Kidney epithelial cell (primary cell): ENCODE results near the gene PDE6C. TPM values are rescaled to one million over a fixed set of nuclear protein-coding genes. Genes with fewer than 3 reads are reported as not detected.

Experiments
- DNase-seq: peaks from one replicate; pipeline ENCODE4 v3.0.0-alpha.2; 2010; ENCODE audit warnings: low read depth
- H3K27me3 ChIP-seq: 2 replicates; pipeline ENCODE4 v1.6.0; 2011; ENCODE audit warnings: low read length; ENCODE audit not compliant: control insufficient read depth, insufficient read depth
- H3K36me3 ChIP-seq: 2 replicates; pipeline ENCODE4 v1.5.1; 2011; ENCODE audit warnings: low read length; ENCODE audit not compliant: control insufficient read depth, insufficient read depth
- H3K4me3 ChIP-seq: 2 replicates; pipeline ENCODE4 v1.5.1; 2011; ENCODE audit warnings: low read depth, mild to moderate bottlenecking, control low read depth, low read length
- total RNA-seq: library from RNA; depleted of rRNA; stranded (reverse); fragments of >200 nt; gene quantifications from 2 replicates; pipeline ENCODE4 v1.2.3, GENCODE V29; 2015
- TF ChIP-seq, protein P1 (sequence below): IDR thresholded peaks from 2 replicates; pipeline ENCODE4 v1.5.1; 2011; ENCODE audit warnings: mild to moderate bottlenecking, moderate library complexity, low read length, control low read depth, inconsistent platforms; ENCODE audit not compliant: insufficient read depth, poor library complexity, severe bottlenecking

PDE6C gene
- total RNA-seq, 1 donor from 2014 or later: not detected

DNA sequence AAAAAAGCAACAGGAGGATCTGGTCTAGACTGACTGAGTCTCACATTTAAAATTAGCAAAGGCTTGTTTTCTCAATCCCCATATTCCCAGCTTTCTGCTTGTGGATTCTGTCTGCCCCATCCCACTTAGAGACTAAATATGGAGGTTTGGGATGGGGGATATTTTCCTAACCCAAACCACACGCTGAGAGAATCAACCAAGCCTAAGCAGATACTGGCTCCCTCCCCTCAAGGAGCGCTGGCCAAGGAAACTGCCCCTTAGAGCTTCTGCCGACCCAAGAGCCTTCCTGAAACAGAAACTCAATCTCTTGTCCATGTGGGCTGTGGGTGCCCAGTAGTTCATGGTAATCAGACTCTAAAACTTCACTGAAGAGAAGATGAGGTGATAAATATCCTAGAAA, 42.0 kb upstream of the PDE6C start:
- TF ChIP-seq, protein P1, sequence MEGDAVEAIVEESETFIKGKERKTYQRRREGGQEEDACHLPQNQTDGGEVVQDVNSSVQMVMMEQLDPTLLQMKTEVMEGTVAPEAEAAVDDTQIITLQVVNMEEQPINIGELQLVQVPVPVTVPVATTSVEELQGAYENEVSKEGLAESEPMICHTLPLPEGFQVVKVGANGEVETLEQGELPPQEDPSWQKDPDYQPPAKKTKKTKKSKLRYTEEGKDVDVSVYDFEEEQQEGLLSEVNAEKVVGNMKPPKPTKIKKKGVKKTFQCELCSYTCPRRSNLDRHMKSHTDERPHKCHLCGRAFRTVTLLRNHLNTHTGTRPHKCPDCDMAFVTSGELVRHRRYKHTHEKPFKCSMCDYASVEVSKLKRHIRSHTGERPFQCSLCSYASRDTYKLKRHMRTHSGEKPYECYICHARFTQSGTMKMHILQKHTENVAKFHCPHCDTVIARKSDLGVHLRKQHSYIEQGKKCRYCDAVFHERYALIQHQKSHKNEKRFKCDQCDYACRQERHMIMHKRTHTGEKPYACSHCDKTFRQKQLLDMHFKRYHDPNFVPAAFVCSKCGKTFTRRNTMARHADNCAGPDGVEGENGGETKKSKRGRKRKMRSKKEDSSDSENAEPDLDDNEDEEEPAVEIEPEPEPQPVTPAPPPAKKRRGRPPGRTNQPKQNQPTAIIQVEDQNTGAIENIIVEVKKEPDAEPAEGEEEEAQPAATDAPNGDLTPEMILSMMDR: no peak
- H3K4me3 ChIP-seq: no peak overlapping the region
- DNase-seq: no peak
- no peaks in the 10 kb centered on the region for H3K36me3 ChIP-seq
- peaks cover 52% of the 10 kb centered on the region for H3K27me3 ChIP-seq

DNA sequence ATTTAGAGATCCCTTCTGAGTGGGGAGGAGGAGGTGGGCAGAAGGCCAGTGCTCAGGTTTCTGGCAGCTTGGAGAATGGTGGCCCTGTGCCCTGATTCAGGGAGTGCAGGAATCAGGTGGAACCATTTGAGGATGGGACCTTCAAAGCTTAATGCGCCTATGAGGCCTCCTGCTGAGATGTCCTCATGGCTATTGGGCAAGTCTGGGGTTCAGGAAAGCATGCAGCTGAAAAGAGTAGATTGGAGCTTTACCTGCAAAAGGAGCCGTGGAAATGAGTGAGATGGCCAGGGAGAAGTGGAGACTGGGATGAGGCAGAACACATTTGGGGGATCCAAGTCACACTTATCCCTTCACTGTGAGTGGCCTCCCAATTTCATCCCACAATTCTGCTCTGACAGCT, 39.7 kb upstream of the PDE6C start:
- no peaks in the 10 kb centered on the region for H3K36me3 ChIP-seq
- TF ChIP-seq, protein P1: no peak
- DNase-seq: no peak
- peaks cover 36% of the 10 kb centered on the region for H3K27me3 ChIP-seq
- no peak overlapping the region for H3K4me3 ChIP-seq

DNA sequence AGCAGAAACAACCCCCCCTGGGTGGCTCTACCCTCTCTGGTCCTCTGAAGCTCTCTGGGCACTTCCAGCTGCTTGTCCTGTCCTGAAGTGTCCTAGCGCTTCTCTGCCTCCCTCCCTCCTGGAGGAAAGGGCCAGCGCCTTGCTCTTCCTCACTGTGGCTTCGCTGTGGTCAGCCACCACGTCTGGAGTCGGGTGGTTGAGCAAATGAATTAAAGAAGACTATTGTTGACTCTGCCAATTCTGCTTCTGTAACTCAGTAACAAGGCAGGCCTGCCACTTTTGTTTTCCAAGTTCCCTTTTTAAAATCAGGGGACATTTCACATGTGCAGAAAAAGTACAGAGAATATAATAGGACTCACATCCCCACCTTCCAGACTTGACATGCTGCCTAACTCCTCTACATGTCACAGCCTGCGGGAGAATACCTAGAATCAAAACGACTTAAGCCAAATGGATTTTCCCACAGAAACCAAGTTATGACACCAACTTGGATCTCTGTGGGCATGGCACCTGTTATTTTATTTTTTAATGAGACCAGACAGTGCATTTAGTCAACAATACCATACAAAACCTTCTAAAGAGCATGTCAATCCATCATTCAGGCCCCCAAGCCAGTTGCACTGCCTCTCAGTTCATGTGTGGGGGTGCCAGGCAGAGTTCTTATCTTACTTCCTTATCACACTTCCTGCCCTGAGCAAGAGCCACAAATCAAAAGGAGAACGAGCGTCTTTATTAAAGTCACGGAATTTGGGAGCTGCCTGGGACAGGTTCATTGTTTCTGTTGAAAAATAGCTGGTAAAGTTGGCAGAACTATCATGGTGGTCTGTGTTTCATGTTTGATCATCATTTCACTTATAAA, 39.1 kb upstream of the PDE6C start:
- TF ChIP-seq, protein P1: no peak
- no peak overlapping the region for H3K4me3 ChIP-seq
- H3K27me3 ChIP-seq: peaks cover 29% of the 10 kb centered on the region
- no peaks in the 10 kb centered on the region for H3K36me3 ChIP-seq
- DNase-seq: no peak

DNA sequence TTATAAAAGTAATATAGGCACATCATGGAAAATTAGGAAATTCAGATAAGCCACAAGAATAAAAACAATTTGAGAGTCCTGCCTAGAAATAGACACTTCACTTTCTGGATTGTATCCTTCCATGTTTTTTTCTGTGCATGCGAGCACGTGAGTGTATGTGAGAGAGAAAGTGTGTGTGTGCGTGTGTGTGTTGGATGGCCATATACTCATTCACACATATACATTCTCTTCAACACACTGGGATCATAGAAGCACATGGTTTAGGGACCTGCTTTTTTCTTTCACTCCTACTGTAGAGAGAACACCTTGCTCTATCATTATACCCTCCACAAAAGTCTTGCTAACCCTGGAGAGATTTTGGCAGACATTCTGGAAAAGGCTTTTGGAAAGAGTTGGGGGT, 38.4 kb upstream of the PDE6C start:
- no peak for DNase-seq
- TF ChIP-seq, protein P1: no peak
- Histone ChIP-seq H3K36me3 (no peaks in the 10 kb centered on the region), H3K4me3 (no peak overlapping the region), H3K27me3 (peaks cover 23% of the 10 kb centered on the region)

DNA sequence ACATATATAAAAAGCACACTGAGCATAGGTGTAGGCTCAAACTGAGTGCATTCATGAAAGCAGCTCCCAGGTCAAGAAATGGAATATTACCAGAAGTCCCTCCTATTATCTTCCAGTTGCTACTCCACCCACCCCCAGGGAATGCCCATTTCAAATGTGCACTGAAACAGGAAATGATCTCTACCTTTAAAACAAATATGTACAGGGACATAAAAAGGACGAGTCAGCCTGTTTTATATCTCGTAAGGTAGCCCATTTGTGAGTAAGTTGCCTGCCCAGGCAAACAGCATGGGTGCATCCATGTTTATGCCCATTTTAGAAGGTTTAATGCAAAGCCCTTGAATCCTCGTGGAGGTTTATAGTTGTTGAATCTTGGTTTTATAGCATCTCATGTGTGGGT, 35.4 kb upstream of the PDE6C start:
- no peak for DNase-seq
- H3K36me3 ChIP-seq: no peaks in the 10 kb centered on the region
- no peak overlapping the region for H3K4me3 ChIP-seq
- TF ChIP-seq, protein P1: no peak
- H3K27me3 ChIP-seq: peaks cover 10% of the 10 kb centered on the region

DNA sequence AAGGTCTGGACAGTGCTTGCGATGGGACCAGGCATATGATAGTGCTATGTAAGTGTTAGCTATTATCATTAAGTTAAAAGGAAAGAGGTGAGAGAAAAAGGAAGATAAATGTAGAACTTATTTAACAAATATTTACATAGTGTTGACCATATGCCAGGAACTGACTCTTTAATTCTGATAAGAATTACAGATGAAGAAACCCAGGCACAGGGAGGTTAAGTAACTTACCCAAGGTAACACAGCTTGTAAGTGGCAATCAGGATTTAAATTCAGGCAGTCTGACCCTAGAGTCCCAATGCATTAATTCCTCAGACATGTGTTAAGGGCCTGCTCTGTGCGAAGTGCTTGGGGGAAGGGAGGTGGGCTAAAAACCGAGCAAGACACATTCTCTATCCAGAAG, 34.8 kb upstream of the PDE6C start:
- Histone ChIP-seq H3K4me3 (no peak overlapping the region), H3K27me3 (peaks cover 4% of the 10 kb centered on the region), H3K36me3 (no peaks in the 10 kb centered on the region)
- no peak for DNase-seq
- TF ChIP-seq, protein P1: no peak
